ENCODE results near the gene VAC14. TPM values are rescaled to one million over a fixed set of nuclear protein-coding genes. Genes with fewer than 3 reads are reported as not detected.

Gene VAC14
- polyA plus RNA-seq, 1 donor from 2014 or later = 8.6 TPM

- no peak overlapping the region for H3K4me2 ChIP-seq (ENCODE audit: low read length)
- H3K9ac ChIP-seq (ENCODE audit: low read length) = no peak overlapping the region
- H3K27me3 ChIP-seq (ENCODE audit: insufficient read depth, low read depth, low read length) = no peaks in the 10 kb centered on the region
- H3K36me3 ChIP-seq (ENCODE audit: insufficient read depth, low read length) = no peaks in the 10 kb centered on the region
- H3K79me2 ChIP-seq (replicated peaks; ENCODE audit: insufficient read depth, low read length) = no peaks in the 10 kb centered on the region
- no peaks in the 10 kb centered on the region for H3K9me2 ChIP-seq (ENCODE audit: insufficient read depth, low read length)
- no peak overlapping the region for H2AFZ ChIP-seq (ENCODE audit: low read depth, low read length)
- no peaks in the 10 kb centered on the region for H3F3A ChIP-seq (ENCODE audit: insufficient read depth, low read length, poor library complexity, severe bottlenecking)
- no peaks in the 10 kb centered on the region for H4K20me1 ChIP-seq (ENCODE audit: insufficient read depth)
- H3K27ac ChIP-seq (ENCODE audit: low read length) = no peak overlapping the region
- H3K9me3 ChIP-seq (ENCODE audit: low read length) = no peaks in the 10 kb centered on the region
- TF ChIP-seq RAD21 (conservative IDR thresholded peaks at IDR 0.05) (no peak), MXI1 (conservative IDR thresholded peaks at IDR 0.05; ENCODE audit: poor library complexity, severe bottlenecking) (no peak), POLR2AphosphoS5 (IDR thresholded peaks at IDR 0.05) (no peak), REST (IDR thresholded peaks at IDR 0.05; ENCODE audit: borderline replicate concordance) (no peak), EP300 (conservative IDR thresholded peaks at IDR 0.05; ENCODE audit: poor library complexity, severe bottlenecking) (no peak), EZH2 (IDR thresholded peaks at IDR 0.05; ENCODE audit: borderline replicate concordance, insufficient read depth, low read length, poor library complexity, severe bottlenecking) (no peak), TAF1 (IDR thresholded peaks at IDR 0.05; ENCODE audit: low read depth) (no peak)
- no peak overlapping the region for H3K4me3 ChIP-seq (ENCODE audit: low read length)
Measured at GRCh38 chr16:70754371-70754770, 46.6 kb downstream of the VAC14 start.

- H4K20me1 ChIP-seq (ENCODE audit: insufficient read depth) = no peaks in the 10 kb centered on the region
- no peaks in the 10 kb centered on the region for H3K9me2 ChIP-seq (ENCODE audit: insufficient read depth, low read length)
- no peak overlapping the region for H2AFZ ChIP-seq (ENCODE audit: low read depth, low read length)
- no peaks in the 10 kb centered on the region for H3K79me2 ChIP-seq (replicated peaks; ENCODE audit: insufficient read depth, low read length)
- no peaks in the 10 kb centered on the region for H3K27me3 ChIP-seq (ENCODE audit: insufficient read depth, low read depth, low read length)
- H3K27ac ChIP-seq (ENCODE audit: low read length) = no peak overlapping the region
- no peaks in the 10 kb centered on the region for H3K9me3 ChIP-seq (ENCODE audit: low read length)
- H3F3A ChIP-seq (ENCODE audit: insufficient read depth, low read length, poor library complexity, severe bottlenecking) = no peaks in the 10 kb centered on the region
- H3K4me3 ChIP-seq (ENCODE audit: low read length) = no peak overlapping the region
- TF ChIP-seq RAD21 (conservative IDR thresholded peaks at IDR 0.05) = no peak
- TF ChIP-seq TAF1 (IDR thresholded peaks at IDR 0.05; ENCODE audit: low read depth) = no peak
- no peak for TF ChIP-seq EZH2 (IDR thresholded peaks at IDR 0.05; ENCODE audit: borderline replicate concordance, insufficient read depth, low read length, poor library complexity, severe bottlenecking)
- TF ChIP-seq CTCF (IDR thresholded peaks at IDR 0.05; ENCODE audit: poor library complexity, severe bottlenecking) = no peak
- TF ChIP-seq SMC3 (conservative IDR thresholded peaks at IDR 0.05; ENCODE audit: poor library complexity) = no peak
- TF ChIP-seq MXI1 (conservative IDR thresholded peaks at IDR 0.05; ENCODE audit: poor library complexity, severe bottlenecking) = no peak
- no peak overlapping the region for H3K4me2 ChIP-seq (ENCODE audit: low read length)
- H3K9ac ChIP-seq (ENCODE audit: low read length) = no peak overlapping the region
- no peaks in the 10 kb centered on the region for H3K36me3 ChIP-seq (ENCODE audit: insufficient read depth, low read length)
Measured at GRCh38 chr16:70753694-70754325, 47.1 kb downstream of the VAC14 start.
